Uterus (tissue), 4 donors: ENCODE results near the gene FZD4. TPM values are rescaled to one million over a fixed set of nuclear protein-coding genes. Genes with fewer than 3 reads are reported as not detected.

Experiments
- DNase-seq, 2 donors: peaks; one replicate each; pipeline ENCODE4 v3.0.0-alpha.2; 2019 to 2020
- H3K27ac ChIP-seq, 2 donors: fragments of 200-600 bp; sonication (generic); 1 replicate in 1 of 2; 2 replicates in 1 of 2; pipeline ENCODE4 v1.5.1; 2016 to 2018
- H3K27me3 ChIP-seq, 2 donors: fragments of 200-600 bp; sonication (generic); one replicate each; pipeline ENCODE4 v1.5.1; 2018 to 2019; ENCODE audit warnings: control low read depth in 1 of 2
- H3K36me3 ChIP-seq, 2 donors: fragments of 200-600 bp; sonication (generic); one replicate each; pipeline ENCODE4 v1.5.1; 2019; ENCODE audit warnings: control low read depth in 1 of 2
- H3K4me1 ChIP-seq, 2 donors: fragments of 200-600 bp; sonication (generic); one replicate each; pipeline ENCODE4 v1.5.1; 2018 to 2019; ENCODE audit warnings: control low read depth in 1 of 2
- H3K4me3 ChIP-seq, 2 donors: fragments of 200-600 bp; sonication (generic); 1 replicate in 1 of 2; 2 replicates in 1 of 2; pipeline ENCODE4 v1.5.1; 2018 to 2019; ENCODE audit warnings: mild to moderate bottlenecking in 1 of 2
- H3K9me3 ChIP-seq, 2 donors: fragments of 200-600 bp; sonication (generic); one replicate each; pipeline ENCODE4 v1.5.1; 2019; ENCODE audit warnings: control low read depth in 1 of 2
- CTCF ChIP-seq, 4 experiments: fragments of 200-600 bp in 2 of 4; fragments of 450-650 bp in 2 of 4; sonication (generic) in 2 of 4; IDR thresholded peaks; one replicate each; pipeline ENCODE4 v1.5.1; 2016 to 2019; ENCODE audit warnings: antibody characterized with exemption in 4 of 4, mild to moderate bottlenecking in 2 of 4, moderate library complexity in 1 of 4
- POLR2A ChIP-seq, 2 donors: fragments of 450-650 bp; IDR thresholded peaks; one replicate each; pipeline ENCODE4 v1.6.1; 2016; ENCODE audit warnings: antibody characterized with exemption in 2 of 2, mild to moderate bottlenecking in 1 of 2, moderate library complexity in 1 of 2
- intact Hi-C: fragments of 100-400 bp; cut with DNase I; formaldehyde crosslinking; loops from one replicate; pipeline ENCODE4 v1.15.1; 2023; ENCODE audit warnings: low total_unique reads
- total RNA-seq, 4 donors: library from RNA; depleted of rRNA in 3 of 4; stranded (reverse); fragments of >200 nt in 3 of 4; gene quantifications; one replicate each; pipeline versions ENCODE4 v1.1.0 to v1.2.4, GENCODE V29; 2014 to 2023
- donor health status: DM: yes; HTN: yes; CAD: no.

The FZD4 gene
- total RNA-seq, 4 donors from 2014 or later: 47.4 to 77.6 (median 49.4) TPM

- no peak for DNase-seq
- Histone ChIP-seq H3K36me3 (no peaks in the 10 kb centered on the region), H3K4me3 (no peak overlapping the region), H3K27me3 (no peaks in the 10 kb centered on the region), H3K9me3 (no peaks in the 10 kb centered on the region), H3K4me1 (peaks cover 7% of the 10 kb centered on the region in 2 donors), H3K27ac (peak overlapping the region; percentile 45 to 65)
- TF ChIP-seq CTCF (IDR thresholded peaks at IDR 0.05): no peak
- intact Hi-C loops: no loop called here
These were observed 20.1 kb downstream of the FZD4 start for GRCh38 chr11:86934926-86935579.

DNA sequence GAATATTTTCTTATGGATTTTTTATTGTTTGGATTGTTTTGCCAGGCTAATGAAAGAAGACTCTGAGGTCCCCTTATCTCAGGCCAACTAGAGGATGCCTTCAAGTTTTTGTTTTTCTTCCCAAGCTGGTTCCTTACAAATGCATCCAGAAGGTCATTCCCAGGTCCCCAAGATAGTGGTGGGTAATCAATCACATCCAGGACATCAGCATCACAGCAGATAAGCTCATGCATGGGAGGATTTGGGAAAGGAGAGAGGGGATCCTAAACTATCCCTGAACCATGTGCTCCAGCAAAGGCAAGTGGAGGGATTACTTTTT is 20.7 kb downstream of the FZD4 start:
- no peak for DNase-seq
- peaks cover 7% of the 10 kb centered on the region in 2 donors for H3K4me1 ChIP-seq

DNA sequence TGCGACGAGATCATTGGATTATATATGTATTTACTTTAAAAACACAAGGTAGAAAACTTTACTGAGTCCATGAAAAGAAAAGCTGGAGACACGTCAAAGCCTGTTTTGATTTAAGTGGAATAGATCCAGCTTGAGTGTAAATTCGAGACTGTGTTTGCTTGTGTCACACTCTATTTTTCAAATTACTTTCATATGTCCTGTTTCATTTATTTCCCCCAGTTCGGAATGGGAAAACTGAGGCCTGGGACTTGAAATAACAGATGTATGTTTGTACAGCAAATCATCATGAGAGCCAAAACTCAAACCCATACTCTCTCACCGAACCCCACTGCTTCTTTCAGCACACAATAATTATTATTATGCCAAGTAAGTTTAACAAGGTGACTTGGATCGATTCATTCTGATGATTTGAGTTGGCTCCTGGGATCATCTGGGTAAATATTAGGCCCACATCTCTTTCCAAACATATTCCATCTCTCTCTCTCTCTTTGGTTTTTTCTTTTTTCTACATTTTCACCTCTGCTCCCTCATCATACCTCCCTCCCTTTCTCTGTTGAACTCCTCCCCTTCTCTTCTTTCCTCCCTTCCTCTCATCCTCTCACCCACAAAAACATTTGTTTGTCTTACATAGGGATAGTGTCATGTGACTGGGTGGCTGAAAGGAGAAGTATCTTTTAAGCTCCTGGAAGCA is 21.2 kb downstream of the FZD4 start:
- no peak overlapping the region for H3K4me3 ChIP-seq
- DNase-seq: no peak
- no peaks in the 10 kb centered on the region for H3K9me3 ChIP-seq
- peaks cover 7% of the 10 kb centered on the region in 2 donors for H3K4me1 ChIP-seq
- H3K36me3 ChIP-seq: no peaks in the 10 kb centered on the region
- no peaks in the 10 kb centered on the region for H3K27me3 ChIP-seq
- intact Hi-C loops: no loop called here
- TF ChIP-seq CTCF (IDR thresholded peaks at IDR 0.05): no peak
- no peak for TF ChIP-seq POLR2A (IDR thresholded peaks at IDR 0.05)
- peak overlapping the region; percentile 45 to 65 for H3K27ac ChIP-seq

More for the DNA sequence above, 20.7 kb downstream of the FZD4 start:
- TF ChIP-seq CTCF (IDR thresholded peaks at IDR 0.05): no peak
- no peak for TF ChIP-seq POLR2A (IDR thresholded peaks at IDR 0.05)
- Histone ChIP-seq H3K9me3 (no peaks in the 10 kb centered on the region), H3K27ac (peak overlapping the region; percentile 45 to 65), H3K36me3 (no peaks in the 10 kb centered on the region), H3K27me3 (no peaks in the 10 kb centered on the region), H3K4me3 (no peak overlapping the region)
- intact Hi-C loops: no loop called here

DNA sequence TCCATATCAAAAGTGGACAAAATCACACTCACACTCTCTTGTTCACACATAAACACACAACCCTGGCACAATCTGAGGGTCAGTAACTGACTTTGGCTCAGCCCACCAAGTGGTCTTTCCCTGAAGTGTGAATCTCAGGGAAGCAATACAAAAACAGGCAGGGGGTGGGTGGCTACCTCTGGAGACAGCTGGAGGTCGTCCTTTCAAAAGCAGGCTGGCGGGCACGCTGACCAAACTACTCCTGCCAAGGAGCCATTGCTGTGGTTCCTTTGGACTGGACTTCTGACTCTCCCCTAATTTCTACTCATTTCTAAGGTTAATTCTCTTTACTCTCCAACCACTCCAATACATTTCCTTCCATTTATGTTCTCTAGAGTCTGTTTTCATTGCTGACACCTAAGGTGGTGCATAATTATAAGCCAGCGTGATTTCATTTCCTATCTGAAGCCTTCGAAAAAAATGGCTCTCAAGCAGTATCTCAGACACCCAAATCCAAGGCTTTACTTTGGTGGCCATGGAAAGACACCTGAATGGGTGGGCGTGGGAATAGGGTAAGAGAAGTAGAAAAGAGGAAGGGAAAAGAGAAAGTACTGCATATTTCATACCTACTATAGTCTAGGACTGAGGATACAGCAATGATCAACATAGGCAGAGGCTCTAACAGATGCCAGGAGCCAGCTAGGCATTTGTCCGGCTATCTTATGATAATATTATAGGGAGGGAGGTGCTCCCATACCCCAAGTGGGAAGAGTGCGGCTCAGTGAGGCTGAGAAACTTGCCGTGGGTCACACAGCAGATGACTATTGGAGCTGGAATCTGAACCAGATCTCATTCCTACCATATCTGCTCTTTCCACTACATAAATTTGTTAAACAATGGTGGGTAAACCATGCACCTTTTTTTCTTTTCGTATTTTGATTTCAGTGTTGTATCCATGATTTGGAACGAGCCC is 22.0 kb downstream of the FZD4 start:
- intact Hi-C loops: no loop called here
- no peaks in the 10 kb centered on the region for H3K27me3 ChIP-seq
- no peak for DNase-seq
- H3K9me3 ChIP-seq: no peaks in the 10 kb centered on the region
- peak overlapping the region; percentile 65 to 68 for H3K27ac ChIP-seq
- TF ChIP-seq CTCF (IDR thresholded peaks at IDR 0.05) (no peak), POLR2A (IDR thresholded peaks at IDR 0.05) (no peak)
- no peak overlapping the region for H3K4me3 ChIP-seq
- H3K36me3 ChIP-seq: no peaks in the 10 kb centered on the region
- H3K4me1 ChIP-seq: peaks cover 7% of the 10 kb centered on the region in 2 donors

DNA sequence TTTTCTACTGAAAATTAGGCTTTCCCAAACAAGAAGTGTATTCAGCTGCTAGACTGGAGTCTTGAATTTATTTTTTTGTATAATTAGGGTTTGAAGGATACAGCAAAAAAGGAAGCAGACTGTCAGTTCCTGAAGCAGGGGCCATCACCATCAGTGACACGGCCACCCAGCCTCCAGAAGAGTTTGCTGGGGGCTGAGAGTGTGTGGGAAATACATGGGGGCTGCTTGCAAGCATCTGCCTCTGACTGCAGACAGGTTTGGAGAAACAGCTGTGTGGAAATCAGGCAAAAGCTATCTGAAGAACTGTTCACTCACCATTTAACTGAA is 23.0 kb downstream of the FZD4 start:
- peak overlapping the region; percentile 65 to 68 for H3K27ac ChIP-seq
- no peak for TF ChIP-seq CTCF (IDR thresholded peaks at IDR 0.05)
- intact Hi-C loops: no loop called here

More for the DNA sequence above, 23.0 kb downstream of the FZD4 start:
- peaks cover 7% of the 10 kb centered on the region in 2 donors for H3K4me1 ChIP-seq
- no peaks in the 10 kb centered on the region for H3K27me3 ChIP-seq
- DNase-seq: no peak
- H3K4me3 ChIP-seq: no peak overlapping the region
- H3K9me3 ChIP-seq: no peaks in the 10 kb centered on the region
- no peaks in the 10 kb centered on the region for H3K36me3 ChIP-seq
